NCI-H1436 treated with DMSO at 0.1 percent for 48 hours (cell line): ENCODE results near the gene SHB.

Experiments
- DNase-seq: peaks from one replicate; lab custom pipeline; 2025; lab: John Stamatoyannopoulos, UW

SHB gene

GRCh38 chr9:38088006-38088925 lies 19.2 kb upstream of the SHB start:
- no peak for DNase-seq

- no peak for DNase-seq
Measured at GRCh38 chr9:38086496-38086895, 17.5 kb upstream of the SHB start.

GRCh38 chr9:38085308-38085707 lies 16.3 kb upstream of the SHB start:
- no peak for DNase-seq

- no peak for DNase-seq
Measured at GRCh38 chr9:38084556-38084880, 15.5 kb upstream of the SHB start.

- DNase-seq = no peak
Measured at GRCh38 chr9:38083858-38084555, 15.0 kb upstream of the SHB start.

- DNase-seq = no peak
Measured at GRCh38 chr9:38082446-38083287, 13.6 kb upstream of the SHB start.

- DNase-seq = no peak
Measured at GRCh38 chr9:38081356-38082108, 12.5 kb upstream of the SHB start.

GRCh38 chr9:38079461-38080031 lies 10.5 kb upstream of the SHB start:
- no peak for DNase-seq

GRCh38 chr9:38075272-38075671 lies 6.2 kb upstream of the SHB start:
- DNase-seq = no peak

GRCh38 chr9:38074441-38074961 lies 5.5 kb upstream of the SHB start:
- DNase-seq = no peak

- no peak for DNase-seq
Measured at GRCh38 chr9:38073882-38074281, 4.9 kb upstream of the SHB start.

GRCh38 chr9:38071470-38072134 lies 2.6 kb upstream of the SHB start:
- DNase-seq = no peak

GRCh38 chr9:38067859-38068681 lies 957 bp downstream of the SHB start:
- DNase-seq = no peak

- no peak for DNase-seq
Measured at GRCh38 chr9:38066914-38067858, 1.8 kb downstream of the SHB start.

- DNase-seq = no peak
Measured at GRCh38 chr9:38066197-38066913, 2.7 kb downstream of the SHB start.

- no peak for DNase-seq
Measured at GRCh38 chr9:38065369-38066075, 3.5 kb downstream of the SHB start.

GRCh38 chr9:38064842-38065368 lies 4.1 kb downstream of the SHB start:
- no peak for DNase-seq
